HG03103 (cell line): ENCODE data around the gene AKT3.

Experiments
- ATAC-seq: cut with Tn5 transposase; IDR thresholded peaks from one replicate; pipeline ENCODE4 v1.9.1; 2021; ENCODE audit warnings: low read depth; ENCODE audit not compliant: unreplicated experiment

The AKT3 gene

GRCh38 chr1:243735457-243735856 lies 114.6 kb downstream of the AKT3 start:
- ATAC-seq: no peak

- ATAC-seq: no peak
These were observed 115.7 kb downstream of the AKT3 start for GRCh38 chr1:243734308-243734695.

- no peak for ATAC-seq
These were observed 116.3 kb downstream of the AKT3 start for GRCh38 chr1:243733670-243734307.

GRCh38 chr1:243732637-243733036 lies 117.4 kb downstream of the AKT3 start:
- no peak for ATAC-seq

GRCh38 chr1:243731974-243732625 lies 117.9 kb downstream of the AKT3 start:
- no peak for ATAC-seq

- ATAC-seq: no peak
These were observed 118.6 kb downstream of the AKT3 start for GRCh38 chr1:243731301-243731891.

- no peak for ATAC-seq
These were observed 119.4 kb downstream of the AKT3 start for GRCh38 chr1:243730487-243731150.

GRCh38 chr1:243729956-243730355 lies 120.1 kb downstream of the AKT3 start:
- ATAC-seq: no peak

GRCh38 chr1:243727503-243728203 lies 122.4 kb downstream of the AKT3 start:
- peak; percentile 72 for ATAC-seq

- ATAC-seq: peak; percentile 18
These were observed 123.1 kb downstream of the AKT3 start for GRCh38 chr1:243726806-243727502.

GRCh38 chr1:243725846-243726245 lies 124.2 kb downstream of the AKT3 start:
- no peak for ATAC-seq

GRCh38 chr1:243725075-243725474 lies 125.0 kb downstream of the AKT3 start:
- ATAC-seq: no peak

- ATAC-seq: no peak
These were observed 126.5 kb downstream of the AKT3 start for GRCh38 chr1:243723458-243724043.

GRCh38 chr1:243723050-243723449 lies 127.0 kb downstream of the AKT3 start:
- no peak for ATAC-seq

GRCh38 chr1:243719476-243719875 lies 130.6 kb downstream of the AKT3 start:
- no peak for ATAC-seq

- ATAC-seq: no peak
These were observed 131.2 kb downstream of the AKT3 start for GRCh38 chr1:243718893-243719292.

GRCh38 chr1:243718022-243718421 lies 132.0 kb downstream of the AKT3 start:
- ATAC-seq: no peak

- no peak for ATAC-seq
These were observed 133.1 kb downstream of the AKT3 start for GRCh38 chr1:243716906-243717305.

- ATAC-seq: no peak
These were observed 134.8 kb downstream of the AKT3 start for GRCh38 chr1:243715285-243715684.
